GM19043 (cell line): ENCODE results near the gene NDUFC2.
"Not testable (repeated sequence)": the region's sequence is repeated elsewhere in the genome, so short reads cannot be mapped to it uniquely, and the experiment has no call there.

Source experiments
- ATAC-seq: cut with Tn5 transposase; IDR thresholded peaks from one replicate; pipeline ENCODE4 v1.9.1; 2021; ENCODE audit warnings: low read depth; ENCODE audit not compliant: unreplicated experiment

The NDUFC2 gene

DNA sequence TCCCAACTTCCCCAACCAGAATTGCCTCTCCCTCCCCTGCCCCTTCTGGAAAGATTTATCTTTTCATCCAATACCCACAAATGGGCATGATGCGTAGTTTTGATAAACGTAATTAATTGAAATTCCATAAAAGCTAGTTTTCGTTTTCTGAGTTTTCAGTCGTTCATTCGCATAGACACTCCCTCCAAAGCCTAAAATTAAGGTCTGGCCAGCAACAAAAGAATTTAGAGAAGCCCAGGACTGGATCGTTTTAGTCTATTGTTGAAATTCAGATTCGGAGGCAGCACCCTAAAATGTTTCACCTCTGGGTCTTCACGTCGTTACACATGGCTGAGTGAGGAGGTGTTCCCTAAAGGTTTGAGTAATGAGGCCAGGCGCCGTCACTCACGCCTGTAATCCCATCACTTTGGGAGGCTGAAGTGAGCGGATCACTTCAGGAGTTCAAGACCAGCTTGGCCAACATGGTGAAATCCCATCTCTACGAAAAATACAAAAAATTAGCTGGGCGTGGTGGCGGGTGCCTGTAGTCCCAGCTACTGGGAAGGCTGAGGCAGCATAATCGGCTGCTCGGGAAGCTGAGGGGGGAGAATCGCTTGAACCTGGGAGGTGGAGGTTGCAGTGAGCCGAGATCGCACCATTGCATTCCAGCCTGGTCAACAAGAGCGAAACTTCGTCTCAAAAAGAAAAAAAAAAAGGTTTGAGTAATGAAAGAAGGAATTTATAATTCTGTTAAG lies 589 bp upstream of the NDUFC2 start:
- ATAC-seq, result no peak

DNA sequence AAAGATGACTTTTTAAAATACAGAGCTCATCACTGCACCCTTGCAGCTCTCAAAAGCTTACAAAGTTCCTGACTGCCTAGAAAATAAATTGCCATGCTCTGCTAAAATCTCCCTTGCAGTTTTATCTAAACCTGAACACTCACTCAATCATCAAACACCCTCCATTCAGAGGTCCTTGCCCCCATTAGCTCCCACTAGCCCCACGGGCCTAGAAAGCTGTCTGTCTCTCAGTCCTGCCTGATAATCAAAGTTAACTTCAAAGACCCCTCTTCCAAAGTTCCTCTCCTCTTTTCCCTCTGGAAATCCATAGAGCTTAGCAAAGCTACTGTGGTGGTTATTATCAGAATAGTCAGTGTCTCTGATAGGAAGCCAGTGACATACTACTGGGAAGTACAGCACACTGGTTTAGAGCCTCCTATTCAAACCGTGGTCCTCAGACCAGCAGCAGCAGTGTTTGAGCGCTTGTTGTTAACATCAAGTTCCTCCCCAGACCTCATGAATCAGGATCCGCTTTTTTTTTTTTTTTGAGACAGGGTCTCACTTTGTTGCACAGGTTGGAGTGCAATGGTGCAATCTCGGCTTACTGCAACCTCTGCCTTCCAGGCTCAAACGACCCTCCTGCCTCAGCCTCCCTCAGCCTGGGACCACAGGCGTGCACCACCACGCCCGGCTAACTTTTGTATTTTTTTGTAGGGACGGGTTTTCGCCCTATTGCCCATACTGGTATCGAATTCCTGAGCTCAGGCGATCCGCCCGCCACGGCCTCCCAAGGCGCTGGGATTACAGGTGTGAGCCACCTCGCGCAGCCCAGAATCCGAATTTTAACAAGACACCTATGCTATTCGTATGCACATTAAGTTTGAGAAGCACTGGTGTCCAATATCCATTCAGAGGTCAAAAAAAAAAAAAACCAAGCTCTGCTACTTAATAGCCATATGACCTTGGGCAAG lies 1.2 kb downstream of the NDUFC2 start:
- ATAC-seq, result no peak

DNA sequence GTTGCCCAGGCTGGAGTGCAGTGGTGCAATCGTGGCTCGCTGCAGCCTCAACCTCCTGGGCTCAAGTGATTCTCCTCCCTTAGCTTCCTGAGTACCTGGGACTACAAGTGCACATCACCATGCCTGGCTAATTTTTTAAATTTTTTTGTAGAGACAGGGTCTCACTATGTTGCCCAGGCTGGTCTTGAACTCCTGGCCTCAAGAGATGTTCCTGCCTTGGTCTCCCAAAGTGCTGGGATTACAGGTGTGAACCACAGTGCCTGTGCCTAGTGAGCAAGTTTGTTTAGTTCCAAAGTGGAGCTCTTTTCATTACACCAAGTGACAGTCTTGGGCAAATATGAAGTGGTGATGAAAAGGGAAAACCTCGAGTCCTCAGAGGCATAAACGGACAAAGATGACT lies 2.1 kb downstream of the NDUFC2 start:
- not testable (repeated sequence) for ATAC-seq

DNA sequence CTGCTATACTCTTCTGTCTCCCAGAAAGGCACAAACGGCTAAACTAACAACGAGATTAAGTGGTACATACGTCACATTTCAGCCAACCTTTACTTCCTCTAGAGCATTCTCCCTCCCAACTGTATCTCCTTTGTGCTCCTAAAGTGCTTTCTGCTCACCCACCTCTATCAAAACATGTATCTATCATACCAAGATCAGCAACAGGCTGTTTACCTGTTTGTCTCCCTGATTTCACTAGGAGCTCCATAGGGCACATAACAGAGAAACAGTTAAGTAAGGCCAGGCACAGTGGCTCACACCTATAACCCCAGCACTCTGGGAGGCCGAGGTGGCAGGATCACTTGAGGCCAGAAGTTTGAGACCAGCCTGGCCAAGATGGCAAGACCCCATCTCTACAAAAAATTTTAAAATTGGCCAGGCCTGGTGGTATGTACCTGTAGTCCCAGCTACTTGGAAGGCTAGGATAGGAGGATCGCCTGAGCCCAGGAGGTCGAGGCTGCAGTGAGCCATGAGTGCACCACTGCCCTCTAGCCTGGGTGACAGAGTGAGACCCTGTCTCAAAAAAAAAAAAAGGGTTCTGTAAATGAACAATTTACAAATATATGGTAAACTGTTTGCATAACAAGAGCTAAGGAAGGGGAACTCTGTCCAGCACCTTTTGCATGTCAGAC lies 2.8 kb downstream of the NDUFC2 start:
- no peak for ATAC-seq

DNA sequence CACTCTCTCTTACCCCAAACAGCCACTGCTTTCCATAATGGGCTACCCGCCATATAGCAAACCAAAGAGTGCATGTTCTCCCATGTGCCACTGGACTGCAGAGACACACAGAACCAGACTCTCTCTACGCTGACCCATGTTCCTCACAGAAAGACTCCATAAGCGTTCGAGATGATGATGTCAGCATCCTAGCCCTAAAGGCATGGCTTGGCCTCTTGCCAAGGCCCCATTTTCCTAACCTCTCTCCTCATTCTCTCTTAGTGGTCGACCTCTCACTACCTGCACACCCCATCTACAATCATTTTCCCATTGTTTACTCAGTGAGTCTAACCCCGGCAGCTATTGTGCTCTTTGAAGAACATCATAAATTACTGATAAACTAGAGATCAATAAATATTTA lies 4.9 kb downstream of the NDUFC2 start:
- no peak for ATAC-seq

DNA sequence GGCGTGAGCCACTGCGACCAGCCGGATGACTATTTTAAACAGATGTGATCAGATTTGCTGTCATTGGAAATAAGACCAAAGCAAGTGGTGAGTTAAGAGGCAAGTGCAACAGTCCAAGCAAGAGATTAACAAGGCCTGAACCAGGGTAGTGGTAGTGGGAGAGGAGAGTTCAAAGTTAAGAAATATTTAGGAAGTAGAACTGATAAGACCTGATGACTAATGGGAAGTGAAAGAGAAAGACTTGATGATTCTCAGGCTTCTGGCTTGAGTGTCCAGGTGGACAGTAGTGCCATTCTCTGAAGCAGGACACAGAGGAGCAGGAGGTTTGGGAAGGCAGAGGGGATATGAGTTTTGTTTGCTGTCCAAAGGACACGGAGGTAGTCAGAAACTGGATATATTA lies 7.2 kb downstream of the NDUFC2 start:
- ATAC-seq, result no peak

DNA sequence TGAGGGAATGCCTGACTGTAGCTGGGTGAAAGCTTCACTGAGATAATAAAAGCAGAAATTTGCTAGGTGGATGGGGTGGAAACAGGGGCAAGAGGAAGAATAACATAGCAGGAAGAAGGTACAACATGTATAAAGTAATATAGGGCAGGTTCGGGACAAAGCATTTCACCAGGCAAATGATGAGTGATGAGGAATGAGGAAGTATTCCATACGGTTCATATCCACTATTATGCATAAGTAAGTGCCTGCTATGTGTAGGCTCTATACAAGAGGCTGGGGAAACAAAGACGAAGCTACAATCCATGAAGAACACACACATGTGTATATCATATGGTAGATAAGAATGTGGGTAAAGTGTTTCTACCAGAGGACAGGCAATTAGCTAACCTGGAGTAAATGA lies 7.9 kb downstream of the NDUFC2 start:
- ATAC-seq, result no peak

DNA sequence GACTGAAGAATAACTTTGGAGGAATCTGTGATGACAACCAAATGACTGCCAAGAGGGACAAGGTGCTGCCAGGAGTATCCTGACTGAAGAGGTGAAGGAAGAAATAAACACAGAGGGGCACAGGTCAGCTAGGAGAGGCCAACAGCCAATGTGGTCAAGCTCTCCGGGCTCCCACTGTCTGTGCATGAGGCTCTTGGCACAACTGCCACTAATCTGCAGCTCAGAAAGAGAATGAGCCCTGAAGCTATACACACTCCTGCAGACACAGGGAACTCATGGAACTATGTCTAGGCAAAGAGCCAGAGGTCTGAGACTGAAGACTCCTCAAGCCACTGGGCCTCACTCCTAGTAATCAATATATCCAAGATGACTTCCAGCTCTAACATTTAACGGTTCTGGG lies 9.0 kb downstream of the NDUFC2 start:
- ATAC-seq, result no peak

DNA sequence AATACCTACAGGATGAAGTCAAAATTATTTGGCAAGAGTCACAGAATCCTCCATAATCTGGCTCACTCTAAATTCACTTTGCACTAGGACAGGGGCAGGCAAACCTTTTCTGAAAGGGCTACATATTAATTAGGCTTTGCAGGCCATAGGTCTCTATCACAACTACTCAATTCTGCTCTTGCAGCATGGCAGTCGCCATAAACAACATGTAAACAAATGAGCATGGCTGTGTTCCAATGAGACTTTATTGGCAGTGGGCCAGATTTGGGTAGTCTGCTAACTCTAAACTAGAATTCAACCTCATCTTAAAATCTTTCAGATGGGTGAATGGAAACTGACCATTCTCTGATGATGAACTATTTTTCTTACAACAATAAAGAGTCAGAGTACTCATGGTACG lies 10.2 kb downstream of the NDUFC2 start:
- no peak for ATAC-seq

DNA sequence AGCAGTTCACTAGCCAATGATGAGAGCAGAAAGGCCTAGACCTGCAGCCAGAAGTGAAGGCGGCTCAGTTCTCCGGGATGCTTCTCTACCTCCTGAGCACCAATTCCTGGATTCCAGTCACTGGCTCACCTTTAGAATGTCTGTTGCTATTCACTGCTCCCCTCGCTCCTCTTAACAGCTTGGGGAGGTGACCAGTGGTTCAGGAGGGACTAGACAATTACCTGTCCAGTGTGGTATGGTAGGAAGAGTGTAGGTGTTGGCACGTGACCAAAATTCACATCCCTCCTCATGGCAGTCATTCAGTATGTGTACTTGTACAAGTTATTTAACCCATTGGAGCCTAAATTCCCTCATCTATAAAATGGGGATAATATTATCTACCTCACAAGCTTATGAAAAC lies 12.0 kb downstream of the NDUFC2 start:
- ATAC-seq, result no peak

DNA sequence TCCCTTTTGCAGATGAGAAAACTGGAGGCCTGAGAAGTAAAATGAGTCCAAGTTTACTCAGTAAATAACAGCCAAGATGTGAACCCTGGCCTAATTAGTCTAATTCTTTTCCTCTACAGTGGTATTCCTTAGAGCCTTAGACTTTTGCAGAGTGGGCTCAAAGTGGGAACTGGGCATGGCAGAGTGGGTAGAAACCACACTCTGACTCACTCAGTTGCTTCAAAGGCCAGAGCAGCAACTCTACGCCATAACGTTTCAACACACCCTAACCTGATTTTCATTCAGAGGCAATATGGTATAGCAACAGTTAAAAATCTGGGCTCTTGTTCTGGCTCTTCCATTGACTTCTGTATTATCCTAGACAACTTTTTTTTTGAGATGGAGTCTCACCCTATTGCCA lies 13.2 kb downstream of the NDUFC2 start:
- ATAC-seq, result no peak

DNA sequence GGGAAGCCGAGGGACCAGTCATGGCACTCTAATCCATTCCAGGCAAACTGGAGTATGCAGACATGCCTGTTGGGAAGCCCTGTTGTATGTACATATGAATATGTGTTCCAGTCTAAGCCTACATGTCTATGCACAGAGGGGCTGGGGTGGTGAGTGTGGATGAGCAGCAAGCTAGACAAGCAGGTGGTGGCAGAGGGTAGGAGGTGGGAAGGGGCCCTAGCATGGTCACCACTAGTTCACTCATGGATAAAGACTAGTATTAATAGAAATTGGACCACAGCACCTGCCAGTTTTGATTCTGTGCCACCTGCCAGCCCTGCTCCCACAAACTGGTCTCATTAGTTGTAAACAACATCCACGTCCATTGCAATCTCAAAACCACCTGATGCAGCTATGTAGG lies 14.5 kb downstream of the NDUFC2 start:
- ATAC-seq, result no peak

DNA sequence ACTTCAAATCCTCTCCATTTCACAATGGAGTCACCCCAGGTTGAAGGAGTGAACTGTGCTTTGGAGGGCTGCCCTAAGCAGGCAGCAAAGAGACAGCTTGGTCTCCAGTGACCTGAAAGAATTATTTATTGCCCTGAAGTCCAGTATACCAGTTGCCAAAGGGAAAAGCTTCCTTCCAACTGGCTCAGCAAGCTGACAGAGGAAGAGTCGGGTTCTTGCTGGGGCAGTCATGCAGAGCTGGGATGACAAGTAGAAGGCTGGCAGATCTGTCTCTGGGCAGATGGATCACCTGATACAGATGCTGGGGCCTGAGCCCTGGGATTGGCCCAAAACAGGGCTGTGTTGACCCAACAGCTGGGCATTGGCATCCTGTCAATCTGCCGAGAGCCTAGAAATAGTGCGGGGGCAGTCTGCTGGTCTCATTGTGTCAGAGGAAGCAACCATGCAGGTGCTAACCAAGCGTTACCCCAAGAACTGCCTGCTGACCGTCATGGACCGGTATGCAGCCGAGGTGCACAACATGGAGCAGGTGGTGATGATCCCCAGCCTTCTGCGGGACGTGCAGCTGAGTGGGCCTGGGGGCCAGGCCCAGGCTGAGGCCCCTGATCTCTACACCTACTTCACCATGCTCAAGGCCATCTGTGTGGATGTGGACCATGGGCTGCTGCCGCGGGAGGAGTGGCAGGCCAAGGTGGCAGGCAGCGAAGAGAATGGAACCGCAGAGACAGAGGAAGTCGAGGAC lies 16.1 kb downstream of the NDUFC2 start, which contains the start of gene THRSP:
TSS of gene THRSP (plus strand) at position 422 of the 742 bp plus-strand sequence. CDS start at position 443, 21 bp downstream.
- ATAC-seq, result no peak

DNA sequence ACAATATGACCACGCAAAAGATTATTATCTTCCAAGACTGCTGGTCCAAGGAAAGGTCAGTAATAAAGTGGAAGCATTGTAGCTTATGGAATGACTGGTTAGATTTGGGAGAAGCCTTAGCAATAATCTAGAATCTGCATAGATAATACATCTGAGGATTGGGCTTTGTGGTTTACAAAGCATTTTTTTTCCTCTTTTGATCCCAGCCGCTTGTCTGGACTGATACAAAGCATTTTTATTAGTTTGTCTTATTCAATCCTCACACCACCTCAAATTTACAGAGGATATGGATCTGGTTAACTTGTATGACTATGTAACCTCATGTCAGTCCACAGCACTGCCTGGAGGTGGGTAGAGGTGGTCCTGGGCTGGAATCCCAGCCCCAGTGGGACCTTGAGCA lies 17.0 kb downstream of the NDUFC2 start:
- no peak for ATAC-seq

DNA sequence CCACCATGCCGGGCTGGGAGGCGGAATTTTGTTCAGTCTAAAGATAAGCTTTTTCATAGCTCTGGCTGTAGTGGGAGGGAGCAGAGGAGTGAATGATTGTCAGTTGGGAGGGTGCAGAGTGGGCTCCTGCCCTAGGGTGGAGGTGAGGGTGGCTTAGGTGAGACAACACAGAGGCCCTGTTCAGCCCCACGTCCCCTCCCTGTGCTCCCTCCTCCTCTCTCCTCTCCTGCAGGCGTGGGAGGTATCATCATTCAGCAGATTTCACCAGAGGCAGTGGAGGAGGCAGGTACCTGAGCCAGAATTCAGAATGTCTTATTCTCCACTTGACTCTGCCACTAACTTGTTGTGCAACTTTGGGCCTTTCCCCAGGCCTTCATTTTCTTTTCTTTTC lies 17.7 kb downstream of the NDUFC2 start:
- no peak for ATAC-seq

DNA sequence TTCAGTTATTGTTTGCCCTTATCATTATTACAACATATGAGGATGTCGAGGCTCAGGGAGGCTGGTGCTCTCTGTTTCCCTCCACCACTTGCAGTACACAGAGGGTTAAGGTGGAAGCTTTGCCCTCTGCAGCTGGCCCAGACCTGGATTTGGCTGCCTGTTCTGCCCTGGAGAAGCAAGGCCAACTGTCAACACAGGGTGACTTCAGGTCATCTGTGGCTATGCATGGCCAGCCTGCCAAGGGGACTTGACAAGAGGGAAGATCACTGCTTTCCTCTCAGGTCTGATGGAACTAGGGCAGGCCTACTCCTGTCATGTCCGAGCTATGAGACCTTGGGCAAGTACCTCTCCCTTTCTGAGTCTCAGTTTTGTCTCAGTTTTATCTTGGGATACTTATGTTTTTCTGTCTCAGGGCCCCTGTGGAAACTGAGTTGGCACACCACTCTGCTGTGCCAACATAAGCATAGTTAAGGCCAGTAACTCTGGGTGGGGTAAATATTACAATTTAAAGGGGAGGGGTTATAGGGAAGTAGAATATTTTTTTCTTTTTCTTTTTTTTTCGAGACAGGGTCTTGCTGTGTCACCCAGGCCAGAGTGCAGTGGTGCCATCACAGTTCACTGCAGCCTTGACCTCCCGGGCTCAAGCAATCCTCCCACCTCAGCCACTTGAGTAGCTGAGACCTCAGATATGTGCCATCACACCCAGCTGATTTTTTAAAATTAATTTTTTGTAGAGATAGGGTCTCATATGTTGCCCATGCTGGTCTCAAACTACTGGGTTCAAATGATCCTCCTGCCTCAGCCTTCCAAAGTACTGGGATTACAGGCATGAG lies 18.4 kb downstream of the NDUFC2 start:
- ATAC-seq, result no peak

DNA sequence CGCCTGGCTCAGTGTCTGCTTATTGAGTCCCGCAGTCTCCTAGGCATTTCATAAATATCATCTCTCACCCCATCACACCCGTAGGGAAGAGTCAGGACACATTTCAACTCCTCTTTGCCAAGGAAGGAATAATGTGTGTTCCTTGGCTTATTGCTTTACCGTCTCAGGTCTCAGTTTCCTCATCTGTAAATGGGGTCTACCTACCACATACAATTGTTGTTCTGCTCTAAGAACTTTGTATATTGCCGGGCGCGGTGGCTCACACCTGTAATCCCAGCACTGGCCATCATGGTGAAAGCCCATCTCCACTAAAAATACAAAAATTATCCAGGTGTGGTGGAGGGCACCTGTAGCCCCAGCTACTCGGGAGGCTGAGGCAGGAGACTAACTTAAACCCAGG lies 19.1 kb downstream of the NDUFC2 start:
- no peak for ATAC-seq

DNA sequence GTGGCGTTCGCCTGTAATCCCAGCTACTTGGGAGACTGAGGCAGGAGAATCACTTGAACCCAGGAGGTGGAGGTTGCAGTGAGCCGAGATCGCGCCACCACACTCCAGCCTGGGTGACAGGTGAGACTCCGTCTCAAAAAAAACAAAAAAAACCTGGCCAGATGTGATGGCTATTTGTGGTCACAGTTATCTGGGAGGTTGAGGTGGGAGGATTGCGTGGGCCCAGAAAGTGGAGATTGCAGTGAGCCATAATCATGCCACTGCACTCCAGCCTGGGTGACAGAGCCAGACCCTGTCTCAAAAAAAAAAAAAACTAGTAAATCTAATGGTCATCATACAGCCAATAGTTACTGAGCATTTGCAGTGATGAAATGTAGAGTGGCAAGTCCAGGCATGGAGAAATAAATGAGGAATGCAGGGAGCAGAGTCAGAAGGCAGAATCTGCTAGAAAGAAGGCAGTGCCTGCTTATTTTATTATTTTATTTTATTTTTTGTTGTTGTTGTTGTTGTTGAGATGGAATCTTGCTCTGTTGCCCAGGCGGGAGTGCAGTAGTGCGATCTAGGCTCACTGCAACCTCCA lies 19.8 kb downstream of the NDUFC2 start:
- ATAC-seq, result not testable (repeated sequence)

DNA sequence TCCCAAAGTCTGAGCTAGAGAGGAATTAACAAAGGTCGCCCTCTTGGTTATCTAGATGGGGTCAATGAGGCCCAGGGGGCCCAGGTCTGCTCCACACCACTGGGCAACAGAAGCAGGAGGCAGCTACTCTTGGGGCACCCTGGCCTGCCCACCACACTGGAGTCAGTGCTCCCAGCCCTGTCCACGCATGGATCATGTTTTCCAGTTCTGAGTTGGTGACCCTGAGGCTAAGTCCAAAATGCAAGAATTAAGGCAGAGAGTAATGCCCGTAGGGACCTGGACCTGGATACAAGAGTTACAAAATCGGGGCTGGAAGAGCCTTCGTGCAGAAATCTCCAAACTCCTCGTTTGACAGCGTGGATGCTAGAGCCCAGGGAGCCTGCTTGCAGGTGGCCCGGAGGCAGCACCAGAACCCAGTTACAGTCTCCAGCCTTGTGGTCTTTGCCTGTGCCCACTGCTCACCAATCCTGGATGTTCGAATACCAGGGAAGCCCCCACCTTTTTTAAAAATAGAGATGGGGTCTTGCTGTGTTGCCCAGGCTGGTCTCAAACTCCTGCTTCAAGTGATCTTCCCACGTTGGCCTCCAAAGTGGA lies 22.1 kb downstream of the NDUFC2 start:
- ATAC-seq, result no peak
